ENCODE measurements around the gene TANGO6.
"Not testable (repeated sequence)": the region's sequence is repeated elsewhere in the genome, so short reads cannot be mapped to it uniquely, and the experiment has no call there.

TANGO6 gene

GRCh38 chr16:69124961-69125360 is 281.6 kb downstream of the TANGO6 start:
- DNase-seq = not testable (repeated sequence)

- no peak for DNase-seq
These were observed 282.9 kb downstream of the TANGO6 start for GRCh38 chr16:69126221-69126620.

GRCh38 chr16:69126801-69127200 is 283.5 kb downstream of the TANGO6 start:
- DNase-seq = not testable (repeated sequence)

GRCh38 chr16:69127966-69128510 is 284.7 kb downstream of the TANGO6 start:
- no peak for DNase-seq

GRCh38 chr16:69130461-69130860 is 287.1 kb downstream of the TANGO6 start:
- peak in 1 of 2 experiments; percentile 34 for DNase-seq

- peak; percentile 48 to 71 for DNase-seq
These were observed 288.0 kb downstream of the TANGO6 start for GRCh38 chr16:69131167-69131838.

- DNase-seq = peak; percentile 51 to 64
These were observed 288.6 kb downstream of the TANGO6 start for GRCh38 chr16:69131839-69132423.

GRCh38 chr16:69132424-69133252 is 289.3 kb downstream of the TANGO6 start, which contains the start of the genes CHTF8 and UTP4:
Gene CHTF8, minus strand, starts transcription at chr16:69132588. Its CDS starts 11,130 bp downstream, at chr16:69121458.
Gene UTP4, plus strand, starts transcription at chr16:69132649. Its CDS starts 811 bp downstream, at chr16:69133460.
- DNase-seq = peak; percentile 51 to 77

- DNase-seq = peak in 1 of 2 experiments; percentile 17
These were observed 290.1 kb downstream of the TANGO6 start for GRCh38 chr16:69133373-69133954.
